ENCODE data around the gene CRY2.
"Not testable (repeated sequence)": the region's sequence is repeated elsewhere in the genome, so short reads cannot be mapped to it uniquely, and the experiment has no call there.

Gene CRY2

DNA sequence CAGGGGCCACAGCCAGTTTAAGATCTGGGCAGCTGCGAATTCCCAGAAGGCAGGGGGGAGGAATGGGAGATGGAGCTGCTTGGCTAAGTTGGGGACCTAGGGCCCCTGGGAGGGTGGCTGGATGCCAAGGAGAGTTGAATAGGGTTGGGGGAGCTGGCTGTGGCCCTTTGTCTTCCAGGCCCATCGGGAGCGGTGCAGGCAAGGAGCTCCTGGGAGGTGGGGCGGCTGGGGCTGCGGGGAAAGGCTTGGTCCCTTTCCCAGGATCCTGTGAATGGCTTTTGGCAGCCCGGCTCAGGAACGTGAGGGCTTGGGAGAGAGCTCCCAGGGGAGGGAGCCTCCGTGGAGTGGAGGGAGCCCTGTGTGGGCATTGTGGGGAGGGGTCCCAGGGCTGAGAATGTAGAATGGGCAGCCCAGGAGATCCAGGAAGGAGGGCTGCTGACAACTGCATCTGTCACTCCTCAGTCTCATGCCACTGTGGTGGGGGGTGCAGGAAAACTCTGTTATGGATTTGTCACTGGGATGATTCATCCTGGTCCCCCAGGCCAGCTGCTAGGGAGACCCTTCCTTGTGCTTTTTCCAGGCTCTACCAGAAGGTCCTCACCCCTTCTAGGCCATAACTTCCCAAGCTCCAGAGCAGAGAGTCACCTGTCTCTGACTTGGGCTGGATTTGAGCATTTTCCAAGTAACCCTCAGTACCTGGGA is 53.8 kb downstream of the CRY2 start:
- Histone ChIP-seq H4K20me1 (peaks cover 0 to 75% (median 16%) of the 10 kb centered on the region in 11 experiments; a peak in 12 of 22 replicates), H3K27ac (no peak overlapping the region), H3K4me3 (peak overlapping the region in 5 of 10 experiments; percentile 58 to 73 (median 62); a peak in 6 of 20 replicates), H3K36me3 (no peaks in the 10 kb centered on the region), H3K4me2 (peak overlapping the region in 10 of 11 experiments; percentile 79 to 92 (median 86); a peak in 15 of 22 replicates), H3K4me1 (peaks cover 15 to 25% (median 18%) of the 10 kb centered on the region in 10 experiments; a peak in 18 of 20 replicates), H3K9me3 (replicated peaks in 1 of 11) (no peaks in the 10 kb centered on the region), H3K9ac (no peak overlapping the region), H3K27me3 (peaks cover 25 to 55% (median 40%) of the 10 kb centered on the region in 11 experiments)
- TF ChIP-seq Cebpa-rat (IDR thresholded peaks at IDR 0.05): no peak

GRCh38 chr11:45901626-45902025 is 54.4 kb downstream of the CRY2 start:
- TF ChIP-seq Cebpa-rat (IDR thresholded peaks at IDR 0.05): no peak
- Histone ChIP-seq H3K27ac (no peak overlapping the region), H3K27me3 (peaks cover 25 to 54% (median 40%) of the 10 kb centered on the region in 11 experiments), H3K9me3 (replicated peaks in 1 of 11) (no peaks in the 10 kb centered on the region), H3K4me1 (peaks cover 16 to 30% (median 22%) of the 10 kb centered on the region in 10 experiments; a peak in 18 of 20 replicates), H3K36me3 (no peaks in the 10 kb centered on the region), H3K4me3 (no peak overlapping the region), H3K9ac (no peak overlapping the region), H4K20me1 (peaks cover 0 to 75% (median 16%) of the 10 kb centered on the region in 11 experiments; a peak in 12 of 22 replicates), H3K4me2 (no peak overlapping the region)

GRCh38 chr11:45902452-45903380 is 55.4 kb downstream of the CRY2 start:
- H3K9me3 ChIP-seq (replicated peaks in 1 of 11): no peaks in the 10 kb centered on the region
- H3K4me1 ChIP-seq: peaks cover 16 to 30% (median 23%) of the 10 kb centered on the region in 10 experiments; a peak in 18 of 20 replicates
- H3K9ac ChIP-seq: no peak overlapping the region
- no peak overlapping the region for H3K4me2 ChIP-seq
- H3K27ac ChIP-seq: no peak overlapping the region
- peaks cover 0 to 74% (median 18%) of the 10 kb centered on the region in 11 experiments; a peak in 13 of 22 replicates for H4K20me1 ChIP-seq
- H3K36me3 ChIP-seq: no peaks in the 10 kb centered on the region
- no peak for TF ChIP-seq Cebpa-rat (IDR thresholded peaks at IDR 0.05)
- H3K27me3 ChIP-seq: peaks cover 25 to 43% (median 36%) of the 10 kb centered on the region in 11 experiments
- no peak overlapping the region for H3K4me3 ChIP-seq

GRCh38 chr11:45904309-45904915 is 57.1 kb downstream of the CRY2 start:
- Histone ChIP-seq H3K27ac (no peak overlapping the region), H3K27me3 (peaks cover 19 to 26% (median 22%) of the 10 kb centered on the region in 11 experiments), H3K36me3 (peaks cover 3 to 10% (median 6%) of the 10 kb centered on the region in 11 experiments; a peak in 19 of 22 replicates), H3K9me3 (replicated peaks in 1 of 11) (no peaks in the 10 kb centered on the region), H3K9ac (no peak overlapping the region), H4K20me1 (peaks cover 0 to 74% (median 35%) of the 10 kb centered on the region in 11 experiments; a peak in 15 of 22 replicates), H3K4me2 (no peak overlapping the region), H3K4me1 (peaks cover 8 to 24% (median 15%) of the 10 kb centered on the region in 10 experiments; a peak in 18 of 20 replicates), H3K4me3 (no peak overlapping the region)
- no peak for TF ChIP-seq Cebpa-rat (IDR thresholded peaks at IDR 0.05)

DNA sequence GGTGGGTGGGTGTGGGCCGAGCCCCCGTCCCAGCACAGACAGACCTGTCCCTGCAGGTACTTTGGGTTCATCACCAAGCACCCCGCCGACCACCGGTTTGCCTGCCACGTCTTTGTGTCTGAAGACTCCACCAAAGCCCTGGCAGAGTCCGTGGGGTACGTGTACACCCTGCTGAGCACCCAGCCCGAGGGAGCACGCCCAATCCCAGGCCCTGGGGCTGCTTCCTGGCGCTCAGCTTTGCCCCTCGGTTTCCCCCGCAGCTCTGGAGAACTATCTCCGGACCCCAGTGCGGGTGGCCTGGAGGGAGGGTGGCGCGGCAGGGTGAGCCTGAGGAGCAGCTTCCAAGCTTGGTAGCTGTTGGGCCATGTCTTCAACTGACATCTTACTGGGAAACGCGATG is 57.8 kb downstream of the CRY2 start:
- H3K4me2 ChIP-seq: no peak overlapping the region
- H3K27me3 ChIP-seq: peaks cover 14 to 19% (median 17%) of the 10 kb centered on the region in 11 experiments
- no peak overlapping the region for H3K9ac ChIP-seq
- H3K4me1 ChIP-seq: peaks cover 7 to 22% (median 14%) of the 10 kb centered on the region in 10 experiments; a peak in 17 of 20 replicates
- H3K4me3 ChIP-seq: no peak overlapping the region
- no peak overlapping the region for H3K27ac ChIP-seq
- peaks cover 0 to 81% (median 39%) of the 10 kb centered on the region in 11 experiments; a peak in 16 of 22 replicates for H4K20me1 ChIP-seq
- no peaks in the 10 kb centered on the region for H3K9me3 ChIP-seq (replicated peaks in 1 of 11)
- TF ChIP-seq Cebpa-rat (IDR thresholded peaks at IDR 0.05): no peak
- peaks cover 10 to 17% (median 12%) of the 10 kb centered on the region in 11 experiments; a peak in 21 of 22 replicates for H3K36me3 ChIP-seq

GRCh38 chr11:45905576-45905975 is 58.3 kb downstream of the CRY2 start:
- H4K20me1 ChIP-seq: peaks cover 0 to 82% (median 42%) of the 10 kb centered on the region in 11 experiments; a peak in 16 of 22 replicates
- H3K4me2 ChIP-seq: not testable (repeated sequence)

DNA sequence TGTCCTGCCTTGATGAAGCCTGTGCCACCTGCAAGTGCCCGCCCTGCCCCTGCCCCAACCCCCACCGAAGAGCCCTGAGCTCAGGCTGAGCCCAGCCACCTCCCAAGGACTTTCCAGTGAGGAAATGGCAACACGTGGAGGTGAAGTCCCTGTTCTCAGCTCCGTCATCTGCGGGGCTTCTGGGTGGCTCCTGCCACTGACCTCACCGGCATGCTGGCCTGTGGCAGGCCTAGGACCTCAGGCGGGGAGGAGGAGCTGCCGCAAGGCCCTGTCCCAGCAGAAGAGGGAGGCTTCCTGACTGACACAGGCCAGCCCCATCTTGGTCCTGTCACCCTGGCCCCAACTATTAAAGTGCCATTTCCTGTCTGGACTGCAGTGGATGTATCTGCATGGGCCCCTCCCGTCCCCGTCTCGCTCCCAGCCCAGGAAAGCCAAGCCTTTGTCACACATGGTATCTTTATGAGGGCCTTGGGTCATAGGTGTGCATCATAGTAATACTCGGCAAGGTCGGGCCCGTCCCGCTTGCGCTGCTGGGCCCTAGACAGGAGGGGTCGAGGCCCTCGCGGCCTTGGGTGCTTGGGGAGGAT is 58.9 kb downstream of the CRY2 start:
- Histone ChIP-seq H3K27me3 (peaks cover 3 to 9% (median 6%) of the 10 kb centered on the region in 11 experiments), H3K4me3 (no peak overlapping the region), H3K9me3 (replicated peaks in 1 of 11) (no peaks in the 10 kb centered on the region), H3K4me2 (peak overlapping the region in 3 of 11 experiments; percentile 7 to 21 (median 20); a peak in 2 of 22 replicates), H3K36me3 (peaks cover 21 to 27% (median 23%) of the 10 kb centered on the region in 11 experiments), H3K27ac (no peak overlapping the region), H3K4me1 (peaks cover 0 to 13% (median 8%) of the 10 kb centered on the region in 10 experiments; a peak in 11 of 20 replicates), H4K20me1 (peaks cover 0 to 82% (median 42%) of the 10 kb centered on the region in 11 experiments; a peak in 16 of 22 replicates), H3K9ac (no peak overlapping the region)
- no peak for TF ChIP-seq Cebpa-rat (IDR thresholded peaks at IDR 0.05)

More at GRCh38 chr11:45905576-45905975, 58.3 kb downstream of the CRY2 start:
- not testable (repeated sequence) for H3K9me3 ChIP-seq (replicated peaks in 1 of 11); H3K27ac ChIP-seq; H3K4me3 ChIP-seq; H3K9ac ChIP-seq
- Histone ChIP-seq H3K36me3 (peaks cover 15 to 21% (median 17%) of the 10 kb centered on the region in 11 experiments), H3K4me1 (peaks cover 2 to 18% (median 10%) of the 10 kb centered on the region in 10 experiments; a peak in 17 of 20 replicates), H3K27me3 (peaks cover 9 to 15% (median 12%) of the 10 kb centered on the region in 11 experiments)
